Glomerular endothelial cell (primary cell): Measurements from ENCODE around the gene LMO4. TPM values are rescaled to one million over a fixed set of nuclear protein-coding genes. Genes with fewer than 3 reads are reported as not detected.

Experiments used
- DNase-seq: peaks from one replicate; pipeline ENCODE4 v3.0.0-alpha.2; 2011; ENCODE audit warnings: low read depth, low spot score; ENCODE audit errors: extremely low read depth
- total RNA-seq: library from RNA; depleted of rRNA; stranded (reverse); fragments of >200 nt; gene quantifications from 2 replicates; pipeline ENCODE4 v1.2.3, GENCODE V29; 2015

Gene LMO4
- total RNA-seq, 1 donor from 2014 or later, result 17.6 TPM

- no peak for DNase-seq
These were observed 27.9 kb downstream of the LMO4 start for GRCh38 chr1:87356591-87356990.

GRCh38 chr1:87358219-87358618, 29.5 kb downstream of the LMO4 start:
- DNase-seq, result no peak

- DNase-seq, result no peak
These were observed 30.9 kb downstream of the LMO4 start for GRCh38 chr1:87359586-87359985.

GRCh38 chr1:87362063-87362833, 33.6 kb downstream of the LMO4 start:
- no peak for DNase-seq

GRCh38 chr1:87362834-87363426, 34.2 kb downstream of the LMO4 start:
- DNase-seq, result no peak

GRCh38 chr1:87367549-87367948, 38.9 kb downstream of the LMO4 start:
- DNase-seq, result no peak

- DNase-seq, result no peak
These were observed 40.2 kb downstream of the LMO4 start for GRCh38 chr1:87368907-87369306.

- no peak for DNase-seq
These were observed 41.2 kb downstream of the LMO4 start for GRCh38 chr1:87369736-87370478.

GRCh38 chr1:87370544-87370943, 41.9 kb downstream of the LMO4 start:
- no peak for DNase-seq

GRCh38 chr1:87379306-87379705, 50.6 kb downstream of the LMO4 start:
- DNase-seq, result no peak

GRCh38 chr1:87386217-87386790, 57.6 kb downstream of the LMO4 start:
- no peak for DNase-seq

- DNase-seq, result no peak
These were observed 59.7 kb downstream of the LMO4 start for GRCh38 chr1:87388411-87388810.

GRCh38 chr1:87389011-87389410, 60.3 kb downstream of the LMO4 start:
- DNase-seq, result no peak

- no peak for DNase-seq
These were observed 60.9 kb downstream of the LMO4 start for GRCh38 chr1:87389546-87389945.

GRCh38 chr1:87392248-87393192, 63.8 kb downstream of the LMO4 start:
- no peak for DNase-seq

GRCh38 chr1:87393445-87394085, 64.9 kb downstream of the LMO4 start:
- no peak for DNase-seq

GRCh38 chr1:87394513-87394912, 65.8 kb downstream of the LMO4 start:
- no peak for DNase-seq

GRCh38 chr1:87394982-87395381, 66.3 kb downstream of the LMO4 start:
- DNase-seq, result no peak
